GM19025 (cell line): Measurements from ENCODE around the gene ZNF827.

Source experiments
- ATAC-seq: cut with Tn5 transposase; IDR thresholded peaks from one replicate; pipeline ENCODE4 v1.9.1; 2021; ENCODE audit warnings: mild to moderate bottlenecking, low read depth, moderate library complexity; ENCODE audit not compliant: unreplicated experiment

The ZNF827 gene

DNA sequence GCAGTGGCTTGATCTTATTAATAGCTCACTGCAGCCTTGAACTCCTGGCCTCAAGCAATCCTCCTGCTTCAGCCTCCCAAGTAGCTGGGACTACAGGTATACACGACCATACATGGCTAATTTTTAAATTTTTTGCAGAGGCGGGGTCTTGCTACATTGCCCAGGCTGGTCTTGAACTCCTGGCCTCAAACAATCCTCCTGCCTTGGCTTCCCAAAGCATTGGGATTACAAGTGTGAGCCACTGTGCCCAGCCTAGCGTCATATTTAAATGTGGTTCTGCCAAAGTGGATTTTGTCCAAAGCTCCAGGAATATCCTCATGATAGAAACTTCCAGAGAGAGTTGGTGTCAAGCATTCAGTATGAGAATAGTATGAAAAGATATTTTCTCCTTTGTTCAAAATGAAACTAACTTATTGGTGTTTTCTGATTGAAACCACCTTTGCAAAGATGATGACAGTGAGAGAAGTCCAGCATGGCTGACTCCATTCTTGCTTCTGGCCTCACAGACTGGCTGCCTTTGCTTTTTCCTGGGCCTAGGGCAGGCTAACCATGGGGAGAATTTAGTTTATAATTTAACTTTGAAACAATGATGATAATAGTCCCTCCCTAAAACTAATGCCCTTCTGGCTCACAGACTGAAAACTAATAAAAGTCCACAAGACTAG is 129.6 kb downstream of the ZNF827 start:
- no peak for ATAC-seq

DNA sequence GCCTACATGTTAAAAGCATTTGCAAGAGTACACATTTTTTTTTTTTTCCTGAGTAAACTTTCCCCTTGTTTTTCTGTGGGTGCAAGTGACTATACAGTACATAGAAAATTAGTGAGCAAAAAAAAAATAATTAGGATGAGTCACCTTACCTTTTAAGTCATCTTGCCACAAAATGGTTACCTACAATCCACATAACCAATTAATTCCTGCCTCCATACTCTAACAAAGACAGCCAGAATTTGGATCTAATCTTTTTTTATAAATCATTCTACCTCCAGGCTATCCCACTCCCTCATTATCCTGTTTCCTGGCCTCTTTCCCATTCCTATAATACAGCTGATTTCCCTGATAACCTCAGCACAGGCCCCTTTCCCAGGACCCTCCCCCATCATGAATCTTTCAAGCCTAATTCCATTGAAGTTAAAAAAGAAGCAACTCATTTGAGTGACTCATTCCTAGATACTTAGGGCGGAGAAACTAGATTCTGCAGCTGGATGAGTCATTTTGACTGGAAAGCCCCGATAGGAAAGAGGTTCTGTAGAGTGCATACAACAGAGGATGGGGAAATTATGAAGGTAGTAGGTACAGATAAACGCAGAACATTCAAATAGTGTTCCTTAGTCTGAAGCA is 130.5 kb downstream of the ZNF827 start:
- ATAC-seq, result peak; percentile 75

DNA sequence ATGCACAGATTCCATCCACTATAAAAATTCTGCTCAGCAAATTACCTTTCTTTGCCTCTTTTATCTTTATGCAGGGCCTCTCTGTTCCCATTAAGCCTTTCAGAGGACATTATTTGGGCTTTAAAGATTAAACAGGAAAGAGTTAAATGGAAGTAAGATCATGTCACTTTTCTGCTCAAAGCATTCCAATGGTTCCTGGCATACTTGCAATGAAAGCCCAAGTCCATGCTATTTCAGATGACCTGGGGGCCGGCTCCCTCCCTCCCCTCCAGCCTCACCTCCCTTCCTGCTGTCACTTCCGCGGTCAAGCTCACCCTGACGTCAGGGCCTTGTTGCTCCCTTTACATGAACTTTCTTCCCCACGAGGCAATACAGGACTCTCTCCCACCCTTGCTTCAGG is 133.1 kb downstream of the ZNF827 start:
- no peak for ATAC-seq

DNA sequence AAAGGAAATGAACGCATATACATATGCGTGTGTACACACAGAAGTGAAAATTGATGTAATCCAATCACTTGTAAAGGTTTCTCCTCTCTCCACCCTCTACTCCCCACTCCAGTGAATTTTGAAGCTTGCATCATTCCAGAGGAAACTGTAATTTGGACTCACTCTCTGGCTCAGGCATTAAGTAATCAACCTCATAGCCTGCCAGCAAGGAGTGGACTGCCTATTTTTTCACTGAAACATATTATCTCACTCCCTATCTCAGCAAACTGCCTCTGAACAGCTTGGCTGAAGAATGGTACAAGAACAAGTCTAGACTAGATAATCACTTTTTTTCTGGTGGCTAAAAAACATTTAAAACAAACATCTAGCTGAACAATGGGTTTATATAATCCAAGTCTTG is 134.5 kb downstream of the ZNF827 start:
- no peak for ATAC-seq

DNA sequence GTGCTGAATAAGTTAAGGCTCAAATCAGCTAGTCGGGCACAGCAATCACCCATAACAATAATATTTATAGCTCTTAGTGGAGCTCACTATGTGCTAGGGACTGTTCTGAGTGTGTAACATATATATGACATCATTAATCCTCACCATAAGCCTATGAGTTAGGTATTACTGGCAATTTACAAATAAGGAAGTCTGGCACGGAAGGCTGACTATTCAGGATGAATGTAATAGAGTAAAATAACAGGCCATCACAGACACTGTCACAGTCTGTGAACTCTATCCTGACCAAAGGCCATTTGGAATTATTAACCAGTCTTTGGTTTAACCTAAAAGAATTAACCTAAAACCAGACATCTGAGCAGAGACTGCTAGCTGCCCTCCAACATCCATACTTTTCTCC is 139.4 kb downstream of the ZNF827 start:
- ATAC-seq, result no peak

GRCh38 chr4:145797278-145797677 is 141.3 kb downstream of the ZNF827 start:
- ATAC-seq, result no peak

DNA sequence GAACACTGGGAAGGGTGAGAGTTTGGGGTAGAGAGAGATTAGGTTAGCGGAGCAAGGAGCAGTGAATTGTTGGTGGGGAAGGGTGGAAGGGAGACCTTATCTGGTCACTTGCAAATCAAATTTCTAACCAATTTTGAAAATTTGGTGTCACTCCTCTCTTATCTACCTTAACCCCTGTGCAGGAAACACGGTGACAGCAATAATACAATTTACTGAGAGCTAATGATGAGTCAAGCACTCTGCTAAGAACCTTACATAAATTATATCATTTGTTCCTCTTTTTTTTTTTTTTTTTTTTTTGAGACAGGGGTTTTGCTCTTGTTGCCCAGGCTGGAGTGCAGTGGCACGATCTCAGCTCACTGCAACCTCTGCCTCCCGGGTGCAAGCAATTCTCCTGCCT is 142.3 kb downstream of the ZNF827 start:
- no peak for ATAC-seq

- ATAC-seq, result no peak
These were observed 143.1 kb downstream of the ZNF827 start for GRCh38 chr4:145795521-145795920.

- ATAC-seq, result no peak
These were observed 146.2 kb downstream of the ZNF827 start for GRCh38 chr4:145792429-145792828.

- no peak for ATAC-seq
These were observed 146.6 kb downstream of the ZNF827 start for GRCh38 chr4:145791988-145792387.

DNA sequence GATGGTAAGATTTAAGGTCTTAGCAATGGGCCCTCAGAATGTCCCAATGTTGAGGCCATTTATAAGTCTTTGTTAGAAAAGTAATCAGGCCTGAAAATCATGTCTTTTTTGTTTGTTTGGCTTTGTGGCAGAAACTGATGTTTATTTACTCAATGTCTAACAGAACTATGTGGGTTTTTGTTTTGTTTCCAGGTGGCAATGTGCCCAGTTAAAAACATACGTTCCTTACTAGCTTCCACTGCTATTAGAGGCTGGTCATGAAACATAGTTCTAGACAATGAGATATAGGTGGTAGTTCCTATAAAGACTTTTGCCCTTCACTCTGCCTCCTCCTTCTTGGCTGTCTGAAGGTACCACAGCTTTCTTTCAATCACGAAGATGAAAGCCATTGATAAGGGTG is 149.9 kb downstream of the ZNF827 start:
- ATAC-seq, result no peak

DNA sequence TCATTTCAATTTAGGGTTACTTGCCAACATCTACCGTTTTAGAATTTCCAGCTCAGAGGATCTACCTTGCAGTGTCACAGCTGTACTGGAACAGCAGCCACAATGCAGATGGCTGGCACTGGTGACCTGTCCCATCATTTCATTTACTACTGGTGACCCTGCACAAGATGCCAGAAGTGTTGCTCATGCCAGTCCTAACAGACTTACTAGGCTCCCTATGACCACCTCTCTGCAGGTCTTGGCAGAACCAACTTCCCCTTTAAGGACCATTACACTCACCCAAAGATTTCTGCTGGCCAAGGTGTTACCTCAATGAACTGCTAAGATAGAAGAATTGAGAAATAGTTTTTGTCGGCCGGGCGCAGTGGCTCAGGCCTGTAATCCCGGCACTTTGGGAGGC is 151.8 kb downstream of the ZNF827 start:
- ATAC-seq, result no peak

- no peak for ATAC-seq
These were observed 152.4 kb downstream of the ZNF827 start for GRCh38 chr4:145786261-145786660.

DNA sequence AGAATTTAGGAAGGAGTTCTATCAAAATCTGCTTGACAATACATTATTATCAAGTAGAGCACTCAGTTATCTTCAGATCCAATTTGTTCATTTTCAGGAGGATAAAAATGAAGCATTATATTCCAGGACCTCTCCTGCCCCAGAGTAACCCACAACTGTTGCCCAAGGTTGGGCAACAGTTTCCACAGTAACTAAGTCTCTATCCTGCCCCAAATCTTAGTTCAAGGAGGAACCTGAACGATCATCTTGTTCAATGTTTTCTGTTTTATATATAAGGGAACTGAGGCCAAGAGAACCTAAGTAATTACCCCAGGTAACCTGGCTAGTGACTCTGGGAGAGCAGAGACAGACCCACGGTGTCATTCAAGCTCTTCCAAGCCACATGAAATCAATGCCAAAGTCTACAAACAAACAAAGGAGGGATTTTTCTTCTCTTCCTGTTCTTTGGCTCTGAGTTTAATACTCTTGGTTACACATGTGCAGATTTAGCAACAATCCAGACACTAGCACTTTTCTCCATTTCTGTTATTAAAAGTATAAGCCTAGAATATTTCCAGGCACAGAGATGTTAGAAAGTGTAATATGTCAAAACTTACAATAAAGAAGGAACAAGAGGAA is 153.1 kb downstream of the ZNF827 start:
- ATAC-seq, result no peak

DNA sequence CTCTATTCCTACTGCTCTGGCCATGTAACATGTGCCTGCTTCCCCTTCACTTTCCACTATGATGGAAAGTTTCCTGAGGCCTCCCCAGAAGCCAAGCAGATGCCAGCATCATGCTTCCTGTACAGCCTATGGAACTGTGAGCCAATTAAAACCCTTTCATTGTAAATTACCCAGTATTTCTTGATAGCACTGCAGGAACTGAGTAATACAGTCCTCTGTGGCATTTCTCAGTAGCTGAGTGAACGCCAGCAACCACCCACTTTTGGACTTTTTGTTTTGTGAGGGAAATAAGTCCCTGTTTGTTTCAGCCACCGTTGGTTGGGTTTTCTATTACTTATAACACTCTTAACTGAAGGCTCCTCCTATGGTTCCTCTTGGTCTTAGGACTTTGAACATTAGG is 154.6 kb downstream of the ZNF827 start:
- no peak for ATAC-seq

- no peak for ATAC-seq
These were observed 155.9 kb downstream of the ZNF827 start for GRCh38 chr4:145782756-145783155.

DNA sequence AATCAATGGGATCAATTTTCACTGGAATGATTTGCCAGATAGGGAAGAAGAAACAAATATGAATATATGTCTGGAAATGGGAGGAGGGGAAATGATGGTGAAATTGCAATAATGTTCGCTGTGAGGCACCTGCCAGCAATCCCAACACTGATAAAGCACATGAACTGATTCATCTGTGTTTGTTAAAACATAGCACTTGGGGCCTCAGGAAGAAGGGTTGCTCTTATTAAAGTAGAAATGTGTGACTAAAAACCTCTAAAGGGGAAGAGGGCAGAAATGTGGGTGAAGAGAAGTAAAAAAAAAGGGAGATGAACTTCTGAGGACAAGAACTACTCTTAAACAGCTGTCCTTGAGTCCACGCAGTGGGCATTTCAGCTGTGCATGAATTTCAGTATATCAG is 157.3 kb downstream of the ZNF827 start:
- no peak for ATAC-seq

GRCh38 chr4:145779319-145779801 is 159.3 kb downstream of the ZNF827 start:
- no peak for ATAC-seq

- no peak for ATAC-seq
These were observed 162.4 kb downstream of the ZNF827 start for GRCh38 chr4:145776208-145776607.

- no peak for ATAC-seq
These were observed 163.2 kb downstream of the ZNF827 start for GRCh38 chr4:145775406-145775805.

DNA sequence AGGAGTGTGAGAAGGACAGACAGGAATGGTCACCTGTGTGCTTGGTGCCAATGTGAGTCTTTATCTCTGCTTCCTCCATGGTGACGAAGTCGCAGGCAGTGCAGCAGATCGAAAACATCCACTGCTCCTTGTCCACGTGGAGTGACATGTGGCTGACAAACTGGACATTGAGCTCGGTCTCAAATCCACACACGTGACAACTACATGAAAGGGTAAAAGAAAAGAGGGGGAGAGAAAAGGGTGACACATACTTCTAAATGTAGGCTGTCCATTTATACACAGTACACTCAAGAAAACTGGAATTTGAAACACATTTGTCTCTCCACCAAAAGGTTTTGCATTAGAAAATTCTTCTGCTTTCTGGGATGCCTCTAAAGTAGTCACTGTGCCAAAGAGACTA is 164.2 kb downstream of the ZNF827 start:
- ATAC-seq, result no peak
